Upper lobe of left lung (tissue), 4 donors: ENCODE measurements around the gene RNF4.

Source experiments
- POLR2A ChIP-seq, 4 donors: fragments of 450-650 bp; IDR thresholded peaks; one replicate each; pipeline ENCODE4 v1.5.1; 2016 to 2017; ENCODE audit warnings: antibody characterized with exemption in 4 of 4, mild to moderate bottlenecking in 2 of 4
- POLR2AphosphoS5 ChIP-seq, 2 donors: sonication (generic); formaldehyde crosslinking; IDR thresholded peaks; one replicate each; pipeline ENCODE4 v1.5.1; 2017; ENCODE audit warnings: antibody characterized with exemption in 2 of 2
- TF ChIP-seq, protein P1 (sequence below), 6 experiments: fragments of 450-650 bp in 4 of 6; fragments of 200-600 bp in 2 of 6; sonication (generic) in 2 of 6; IDR thresholded peaks; one replicate each; pipeline ENCODE4 v1.5.1; 2016 to 2019; ENCODE audit warnings: antibody characterized with exemption in 6 of 6

DNA sequence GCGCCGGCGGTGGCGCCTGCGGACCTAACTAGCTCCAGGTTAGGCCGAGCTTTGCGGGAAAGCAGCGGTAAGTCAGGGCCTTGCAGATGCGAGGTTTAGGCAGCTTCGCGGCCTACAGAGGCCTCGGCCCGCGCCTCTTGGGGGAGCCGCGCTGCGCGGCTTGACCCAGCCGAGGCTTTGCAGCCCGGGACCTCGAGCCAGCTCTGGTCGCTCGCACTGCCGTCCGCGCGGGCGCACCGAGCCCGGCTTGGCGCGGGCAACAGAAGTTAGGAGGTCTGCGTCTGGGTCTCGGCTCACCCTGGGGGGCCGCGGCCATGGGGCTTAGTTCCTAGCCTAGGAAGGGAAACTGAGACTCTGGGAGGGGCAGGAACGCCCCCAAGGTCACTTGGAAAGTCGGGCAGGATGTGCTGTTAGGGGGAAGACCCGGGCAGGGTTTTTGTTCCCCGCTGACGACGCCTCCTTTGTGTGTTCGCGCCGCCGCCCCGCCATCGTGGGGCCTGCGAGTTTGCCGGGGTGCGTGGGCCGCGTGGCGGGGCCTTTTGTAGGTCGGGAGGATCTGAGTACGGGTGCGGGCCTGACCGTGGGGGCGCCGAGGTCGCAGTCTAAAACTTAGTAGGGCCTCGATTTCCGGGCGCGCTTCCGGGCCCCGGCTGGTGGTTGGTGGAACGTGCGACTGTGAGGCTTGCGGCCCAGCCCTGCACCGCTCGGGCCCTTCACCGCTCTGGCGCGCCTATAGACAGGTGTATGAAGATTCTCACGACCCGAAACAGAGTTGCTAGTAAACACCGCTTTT is 482 bp downstream of the RNF4 start:
- no peak for TF ChIP-seq POLR2AphosphoS5 (IDR thresholded peaks at IDR 0.05)
- TF ChIP-seq, protein P1, sequence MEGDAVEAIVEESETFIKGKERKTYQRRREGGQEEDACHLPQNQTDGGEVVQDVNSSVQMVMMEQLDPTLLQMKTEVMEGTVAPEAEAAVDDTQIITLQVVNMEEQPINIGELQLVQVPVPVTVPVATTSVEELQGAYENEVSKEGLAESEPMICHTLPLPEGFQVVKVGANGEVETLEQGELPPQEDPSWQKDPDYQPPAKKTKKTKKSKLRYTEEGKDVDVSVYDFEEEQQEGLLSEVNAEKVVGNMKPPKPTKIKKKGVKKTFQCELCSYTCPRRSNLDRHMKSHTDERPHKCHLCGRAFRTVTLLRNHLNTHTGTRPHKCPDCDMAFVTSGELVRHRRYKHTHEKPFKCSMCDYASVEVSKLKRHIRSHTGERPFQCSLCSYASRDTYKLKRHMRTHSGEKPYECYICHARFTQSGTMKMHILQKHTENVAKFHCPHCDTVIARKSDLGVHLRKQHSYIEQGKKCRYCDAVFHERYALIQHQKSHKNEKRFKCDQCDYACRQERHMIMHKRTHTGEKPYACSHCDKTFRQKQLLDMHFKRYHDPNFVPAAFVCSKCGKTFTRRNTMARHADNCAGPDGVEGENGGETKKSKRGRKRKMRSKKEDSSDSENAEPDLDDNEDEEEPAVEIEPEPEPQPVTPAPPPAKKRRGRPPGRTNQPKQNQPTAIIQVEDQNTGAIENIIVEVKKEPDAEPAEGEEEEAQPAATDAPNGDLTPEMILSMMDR (IDR thresholded peaks at IDR 0.05) = peak in 2 of 6 experiments; percentile 8 to 15
- TF ChIP-seq POLR2A (IDR thresholded peaks at IDR 0.05) = peak in 1 of 4 donors; percentile 53
